GM12872 (cell line): ENCODE measurements around the gene LAD1.
A peak's percentile ranks its signal among the peaks of the same experiment; 100 is the strongest.

Experiments
- CTCF ChIP-seq: IDR thresholded peaks from 3 replicates; pipeline ENCODE4 v1.5.1; 2011; ENCODE audit warnings: low read depth, mild to moderate bottlenecking, low read length, moderate library complexity; ENCODE audit not compliant: insufficient read depth

Gene LAD1

DNA sequence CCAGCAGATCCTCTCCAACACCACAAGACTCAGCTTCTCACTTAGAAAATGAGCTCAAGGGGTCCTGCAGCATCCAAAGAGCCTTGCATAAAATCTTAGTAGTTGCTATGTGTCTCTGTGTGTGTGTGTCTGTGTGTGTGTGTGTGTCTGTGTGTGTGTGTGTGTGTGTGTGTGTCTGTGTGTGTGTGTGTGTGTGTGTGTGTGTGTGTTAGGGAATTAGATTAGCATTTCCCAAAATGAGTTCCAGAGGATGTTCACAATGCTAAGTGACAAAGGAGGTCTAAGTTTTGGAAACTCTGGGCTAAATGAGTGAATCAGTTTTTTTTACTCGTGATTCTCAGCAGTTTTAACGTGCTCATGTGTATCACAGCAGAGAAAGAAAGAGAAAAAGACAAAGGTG lies 52.1 kb downstream of the LAD1 start:
- TF ChIP-seq CTCF, result no peak

GRCh38 chr1:201346337-201346939 lies 52.7 kb downstream of the LAD1 start:
- peak; percentile 69 for TF ChIP-seq CTCF

- TF ChIP-seq CTCF, result no peak
These were observed 54.1 kb downstream of the LAD1 start for GRCh38 chr1:201345081-201345355.

- no peak for TF ChIP-seq CTCF
These were observed 54.7 kb downstream of the LAD1 start for GRCh38 chr1:201344206-201345080.

DNA sequence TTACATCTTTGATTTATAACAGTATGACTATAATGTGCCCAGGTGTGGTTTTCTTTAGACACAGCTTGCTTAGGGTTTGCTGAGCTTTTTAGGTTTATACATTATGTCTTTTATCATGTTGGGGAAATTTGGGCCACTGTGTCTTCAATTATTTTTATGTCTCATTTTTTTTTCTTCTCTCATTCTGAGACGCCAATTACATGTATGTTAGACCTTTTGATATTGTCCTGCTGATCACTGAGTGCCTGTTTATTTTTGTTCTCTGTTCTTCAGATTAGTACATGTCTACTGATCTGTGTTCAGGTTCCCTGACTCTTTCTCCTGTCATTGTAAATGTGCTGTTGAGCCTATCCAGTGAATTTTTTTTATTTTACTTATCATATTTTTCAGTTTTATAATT lies 57.7 kb downstream of the LAD1 start:
- no peak for TF ChIP-seq CTCF

DNA sequence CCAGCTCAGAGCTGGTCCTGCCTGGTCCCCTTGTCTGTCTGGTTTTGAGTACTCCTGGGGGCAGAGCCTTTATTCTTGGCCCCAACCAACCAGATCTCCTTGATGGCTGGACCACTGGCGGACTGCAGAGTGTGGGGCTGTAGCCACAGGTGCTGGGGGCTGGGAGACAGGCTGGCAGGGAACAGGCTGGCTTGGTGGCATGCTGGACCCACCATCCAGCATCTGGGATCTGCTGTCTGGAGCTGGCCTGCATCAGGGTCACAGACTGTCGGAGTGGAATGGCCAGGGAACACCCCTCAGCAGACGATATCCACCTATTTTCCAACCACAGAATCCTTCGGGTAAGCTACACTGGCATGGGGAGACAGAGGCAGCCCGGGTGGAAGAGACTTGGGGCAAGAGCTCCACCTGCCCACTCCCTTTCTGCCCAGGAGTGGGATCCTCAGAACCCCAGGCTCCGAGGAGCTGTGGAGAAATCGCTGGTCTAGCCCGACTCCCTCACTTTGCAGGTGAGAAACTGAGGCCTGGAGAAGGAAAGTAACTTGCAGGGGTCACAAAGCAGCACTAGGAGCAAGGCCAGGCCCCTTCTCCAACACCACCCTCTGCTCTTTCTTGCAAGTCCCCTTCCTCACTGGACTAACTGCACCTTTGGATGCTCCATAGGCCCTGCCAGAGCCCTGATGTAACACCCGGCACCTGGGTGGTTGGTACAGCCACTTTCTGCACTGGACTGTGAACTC lies 62.2 kb downstream of the LAD1 start:
- TF ChIP-seq CTCF, result no peak

- no peak for TF ChIP-seq CTCF
These were observed 63.2 kb downstream of the LAD1 start for GRCh38 chr1:201335901-201336300.
